OCI-LY7 (cell line): ENCODE measurements around the gene CUBN. TPM values are rescaled to one million over a fixed set of nuclear protein-coding genes. Genes with fewer than 3 reads are reported as not detected.

Source experiments
- BruUV-seq: library from RNA; stranded (reverse); fragments of 400-500 nt; replicated peaks from 2 replicates; lab custom pipeline; 2021; lab: Mats Ljungman, UMichigan
- CTCF ChIA-PET: fragments of 300-600 bp; sonication (Branson Sonifier 250); formaldehyde crosslinking; loops from one replicate; lab custom pipeline; 2022; ENCODE audit warnings: antibody characterized with exemption; ENCODE audit not compliant: unreplicated experiment; lab: Charles Lee
- POLR2A ChIA-PET: fragments of 300-600 bp; sonication (Branson Sonifier 250); formaldehyde crosslinking; loops from one replicate; lab custom pipeline; 2022; ENCODE audit warnings: antibody characterized with exemption; lab: Charles Lee
- DNase-seq: peaks from one replicate; pipeline ENCODE4 v3.0.0-alpha.2; 2015; ENCODE audit warnings: low spot score
- H2AFZ ChIP-seq: fragments of 200-600 bp; sonication (generic), shearing (Covaris generic); 2 replicates; pipeline ENCODE4 v1.6.1; 2014; ENCODE audit warnings: mild to moderate bottlenecking, antibody characterized with exemption, low read length, moderate library complexity
- H3K27ac ChIP-seq: fragments of 200-600 bp; sonication (generic); 2 replicates; pipeline ENCODE4 v1.5.1; 2014; ENCODE audit warnings: mixed run types, low read depth, mild to moderate bottlenecking, moderate library complexity, low read length, inconsistent platforms; ENCODE audit not compliant: poor library complexity, severe bottlenecking
- H3K36me3 ChIP-seq: fragments of 200-600 bp; sonication (generic); 2 replicates; pipeline ENCODE4 v1.6.1; 2014; ENCODE audit warnings: mild to moderate bottlenecking, antibody characterized with exemption, low read length, moderate library complexity, mixed read lengths; ENCODE audit not compliant: insufficient read depth
- H3K4me1 ChIP-seq: fragments of 200-600 bp; sonication (generic); 2 replicates; pipeline ENCODE4 v1.5.1; 2014; ENCODE audit warnings: mild to moderate bottlenecking, low read length; ENCODE audit not compliant: insufficient read depth, poor library complexity, severe bottlenecking
- H3K4me2 ChIP-seq: fragments of 200-600 bp; sonication (generic); 2 replicates; pipeline ENCODE4 v1.6.1; 2014; ENCODE audit warnings: mild to moderate bottlenecking, low read length
- H3K4me3 ChIP-seq: fragments of 200-600 bp; sonication (generic); 2 replicates; pipeline ENCODE4 v1.5.1; 2014; ENCODE audit warnings: mild to moderate bottlenecking, low read depth, low read length; ENCODE audit not compliant: poor library complexity, severe bottlenecking
- H3K79me2 ChIP-seq: fragments of 200-600 bp; sonication (generic); 2 replicates; pipeline ENCODE4 v1.6.1; 2016; ENCODE audit warnings: low read depth, mild to moderate bottlenecking, low read length, moderate library complexity, mixed read lengths; ENCODE audit not compliant: insufficient read depth
- H3K9me2 ChIP-seq: fragments of 200-600 bp; sonication (generic); 2 replicates; pipeline ENCODE4 v1.6.1; 2016; ENCODE audit warnings: mild to moderate bottlenecking, low read length, mixed read lengths; ENCODE audit not compliant: insufficient read depth
- H3K9me3 ChIP-seq: fragments of 200-600 bp; sonication (generic); 2 replicates; pipeline ENCODE4 v1.6.1; 2014; ENCODE audit warnings: mild to moderate bottlenecking, mixed run types, low read length, mixed read lengths
- H4K20me1 ChIP-seq: fragments of 200-600 bp; sonication (generic); 2 replicates; pipeline ENCODE4 v1.6.1; 2014; ENCODE audit warnings: mild to moderate bottlenecking, antibody characterized with exemption, low read length, moderate library complexity, mixed read lengths; ENCODE audit not compliant: insufficient read depth
- EZH2phosphoT487 ChIP-seq: fragments of 200-600 bp; sonication (generic); IDR thresholded peaks from 2 replicates; pipeline ENCODE4 v1.6.1; 2018; ENCODE audit warnings: low read depth, borderline replicate concordance, mild to moderate bottlenecking, mixed run types, antibody characterized with exemption, low read length, moderate library complexity, mixed read lengths
- intact Hi-C: fragments of 100-400 bp; cut with micrococcal nuclease; formaldehyde crosslinking; loops from one replicate; pipeline ENCODE4 v1.10.0; 2022; ENCODE audit not compliant: unreplicated experiment
- total RNA-seq, 2 experiments: library from RNA; depleted of rRNA in 1 of 2; stranded (reverse); fragments of >200 nt in 1 of 2; shearing (Covaris generic) in 1 of 2; gene quantifications; 2 replicates each; pipeline ENCODE4 v1.2.3, GENCODE V29; 2014 to 2022
- TF ChIP-seq, protein P1 (sequence below): fragments of 200-600 bp; sonication (generic); conservative IDR thresholded peaks from 2 replicates; pipeline ENCODE4 v1.5.1; 2014; ENCODE audit warnings: mild to moderate bottlenecking, antibody characterized with exemption, low read length, moderate library complexity, mixed read lengths

Gene CUBN
- total RNA-seq, 2 experiments from 2014 or later, result 0.13 to 0.25 TPM

DNA sequence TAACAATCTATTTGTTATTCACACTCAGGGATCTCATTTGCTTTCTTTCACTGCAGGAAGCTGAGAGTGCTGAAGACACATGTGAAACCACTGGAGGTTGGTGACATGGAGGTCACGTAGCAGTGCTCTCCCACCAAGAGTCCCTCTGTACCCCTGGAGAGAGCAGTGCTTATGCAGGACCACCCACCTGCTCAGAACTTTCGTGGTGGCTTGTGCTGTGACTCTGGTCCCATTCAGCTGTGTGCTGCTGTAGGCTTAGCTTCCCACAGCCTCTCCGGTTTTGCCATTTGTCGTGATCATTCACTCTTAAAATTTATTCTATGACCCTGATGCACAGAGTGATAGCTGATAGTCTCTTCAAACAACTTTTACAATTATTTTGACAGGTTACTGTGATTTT, 216.3 kb downstream of the CUBN start:
- Histone ChIP-seq H3K9me3 (no peaks in the 10 kb centered on the region), H3K4me2 (no peak overlapping the region), H3K36me3 (no peaks in the 10 kb centered on the region), H4K20me1 (no peaks in the 10 kb centered on the region), H3K4me3 (no peak overlapping the region), H3K4me1 (no peaks in the 10 kb centered on the region), H2AFZ (no peak overlapping the region), H3K9me2 (no peaks in the 10 kb centered on the region), H3K79me2 (no peaks in the 10 kb centered on the region), H3K27ac (no peak overlapping the region)
- ChIA-PET POLR2A (interaction anchor here (0.6 to 1.0 kb wide), 2 partner anchors 15 to 422 kb away, joined by 3 to 4 read pairs; no protein-coding TSS in a partner anchor), CTCF (no interaction called here)
- no peak for TF ChIP-seq EZH2phosphoT487
- TF ChIP-seq, protein P1, sequence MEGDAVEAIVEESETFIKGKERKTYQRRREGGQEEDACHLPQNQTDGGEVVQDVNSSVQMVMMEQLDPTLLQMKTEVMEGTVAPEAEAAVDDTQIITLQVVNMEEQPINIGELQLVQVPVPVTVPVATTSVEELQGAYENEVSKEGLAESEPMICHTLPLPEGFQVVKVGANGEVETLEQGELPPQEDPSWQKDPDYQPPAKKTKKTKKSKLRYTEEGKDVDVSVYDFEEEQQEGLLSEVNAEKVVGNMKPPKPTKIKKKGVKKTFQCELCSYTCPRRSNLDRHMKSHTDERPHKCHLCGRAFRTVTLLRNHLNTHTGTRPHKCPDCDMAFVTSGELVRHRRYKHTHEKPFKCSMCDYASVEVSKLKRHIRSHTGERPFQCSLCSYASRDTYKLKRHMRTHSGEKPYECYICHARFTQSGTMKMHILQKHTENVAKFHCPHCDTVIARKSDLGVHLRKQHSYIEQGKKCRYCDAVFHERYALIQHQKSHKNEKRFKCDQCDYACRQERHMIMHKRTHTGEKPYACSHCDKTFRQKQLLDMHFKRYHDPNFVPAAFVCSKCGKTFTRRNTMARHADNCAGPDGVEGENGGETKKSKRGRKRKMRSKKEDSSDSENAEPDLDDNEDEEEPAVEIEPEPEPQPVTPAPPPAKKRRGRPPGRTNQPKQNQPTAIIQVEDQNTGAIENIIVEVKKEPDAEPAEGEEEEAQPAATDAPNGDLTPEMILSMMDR, result no peak
- BruUV-seq, result no TSS peak
- intact Hi-C loops, result no loop called here
- no peak for DNase-seq

DNA sequence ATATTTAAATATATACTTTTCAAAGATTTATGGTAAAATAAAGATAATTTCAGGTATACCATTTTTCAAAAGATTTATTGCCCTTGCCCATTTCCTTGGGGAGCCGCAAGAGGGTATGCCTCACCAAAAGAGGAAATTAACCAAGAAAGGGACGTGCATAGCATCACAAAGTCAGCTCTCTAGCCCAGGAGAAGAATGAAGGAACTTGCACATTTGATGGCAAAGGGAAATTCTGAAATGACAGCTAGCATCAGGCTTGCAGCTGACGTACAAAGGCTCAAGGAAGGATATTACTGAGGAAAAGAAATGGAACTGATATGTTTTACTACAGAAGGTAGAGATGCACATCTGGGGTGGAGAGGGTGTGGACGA, 218.8 kb downstream of the CUBN start:
- Histone ChIP-seq H3K36me3 (no peaks in the 10 kb centered on the region), H3K27ac (no peak overlapping the region), H3K4me2 (no peak overlapping the region), H3K9me2 (no peaks in the 10 kb centered on the region), H3K4me1 (no peaks in the 10 kb centered on the region), H4K20me1 (no peaks in the 10 kb centered on the region), H3K4me3 (no peak overlapping the region), H2AFZ (no peak overlapping the region), H3K9me3 (no peaks in the 10 kb centered on the region), H3K79me2 (no peaks in the 10 kb centered on the region)
- no TSS peak for BruUV-seq
- no peak for DNase-seq
- intact Hi-C loops, result no loop called here
- ChIA-PET POLR2A (no interaction called here), CTCF (no interaction called here)
- TF ChIP-seq, protein P1, result no peak
- TF ChIP-seq EZH2phosphoT487, result no peak

DNA sequence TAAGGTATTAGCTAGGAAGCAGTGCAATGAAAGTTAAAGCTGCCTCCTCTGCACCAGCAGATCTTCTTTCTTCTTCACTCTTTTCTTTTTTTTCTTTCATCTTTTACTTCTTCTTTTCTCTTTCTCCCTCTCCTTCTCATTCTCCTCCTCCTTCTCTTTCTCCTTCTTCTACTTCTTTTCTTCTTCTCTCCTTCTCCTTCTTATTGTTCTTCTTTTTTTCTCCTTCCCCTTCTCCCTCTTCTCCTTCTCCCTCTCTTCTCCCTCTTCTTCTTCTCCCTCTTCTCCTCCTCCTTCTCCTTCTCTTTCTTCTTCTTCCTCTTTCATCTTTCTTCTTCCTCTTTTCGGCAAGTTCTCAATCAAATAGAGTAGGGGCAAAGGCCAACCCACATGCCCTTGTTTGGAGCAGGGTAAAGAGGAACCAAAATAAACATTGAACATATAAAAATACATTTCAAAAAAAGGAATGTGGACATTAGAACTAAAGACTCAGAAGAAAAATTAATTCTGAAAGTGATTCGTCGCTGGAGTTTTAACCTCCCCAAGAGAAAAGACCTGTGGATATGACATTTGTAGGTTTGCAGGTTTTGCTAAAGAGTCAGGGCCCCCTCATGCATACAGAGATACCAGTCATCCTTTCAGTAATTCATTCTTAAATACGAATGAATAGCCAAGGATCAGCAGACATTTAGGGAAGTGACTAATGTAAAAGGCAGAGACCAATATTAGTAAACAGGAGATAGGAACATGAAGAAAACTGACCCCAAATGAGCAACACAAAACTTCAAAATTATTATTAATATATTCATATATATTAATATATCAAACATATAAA, 219.4 kb downstream of the CUBN start:
- ChIA-PET POLR2A (no interaction called here), CTCF (no interaction called here)
- H3K4me1 ChIP-seq, result no peaks in the 10 kb centered on the region
- intact Hi-C loops, result no loop called here
- TF ChIP-seq, protein P1, result no peak
- TF ChIP-seq EZH2phosphoT487, result no peak
- no peak overlapping the region for H2AFZ ChIP-seq
- no peak overlapping the region for H3K27ac ChIP-seq
- H3K9me3 ChIP-seq, result no peaks in the 10 kb centered on the region
- H3K4me3 ChIP-seq, result no peak overlapping the region
- no peaks in the 10 kb centered on the region for H4K20me1 ChIP-seq
- H3K4me2 ChIP-seq, result no peak overlapping the region
- no peaks in the 10 kb centered on the region for H3K9me2 ChIP-seq
- H3K36me3 ChIP-seq, result no peaks in the 10 kb centered on the region
- no peak for DNase-seq
- no TSS peak for BruUV-seq
- no peaks in the 10 kb centered on the region for H3K79me2 ChIP-seq
